Right lung (tissue), 5 donors: Measurements from ENCODE around the gene ADAM15. TPM values are rescaled to one million over a fixed set of nuclear protein-coding genes. Genes with fewer than 3 reads are reported as not detected.

ENCODE experiments used
- DNase-seq, 2 donors: peaks; one replicate each; pipeline ENCODE4 v3.0.0-alpha.2; 2013
- polyA plus RNA-seq, 5 donors: library from polyadenylated mRNA; unstranded; fragments of 120-200 nt; gene quantifications; one replicate each; pipeline versions ENCODE4 v1.2.1 to v1.2.3, GENCODE V29; 2013; ENCODE audit warnings: inconsistent platforms in 1 of 5, low replicate concordance in 1 of 5; ENCODE audit not compliant: insufficient read length in 5 of 5, insufficient read depth in 1 of 5

Gene ADAM15
- polyA plus RNA-seq, 5 donors = 50.0 to 103 (median 64.8) TPM

GRCh38 chr1:155024315-155024714 lies 26.8 kb upstream of the ADAM15 start:
- DNase-seq = no peak

GRCh38 chr1:155026154-155026553 lies 25.0 kb upstream of the ADAM15 start:
- no peak for DNase-seq

GRCh38 chr1:155026588-155026987 lies 24.5 kb upstream of the ADAM15 start:
- DNase-seq = no peak

- DNase-seq = no peak
These were observed 21.4 kb upstream of the ADAM15 start for GRCh38 chr1:155029513-155030242.

GRCh38 chr1:155030243-155030795 lies 20.8 kb upstream of the ADAM15 start:
- DNase-seq = no peak

GRCh38 chr1:155030899-155031298 lies 20.2 kb upstream of the ADAM15 start:
- no peak for DNase-seq

- no peak for DNase-seq
These were observed 18.2 kb upstream of the ADAM15 start for GRCh38 chr1:155032886-155033285.

- no peak for DNase-seq
These were observed 17.6 kb upstream of the ADAM15 start, which contains the start of the genes DCST1 and DCST2 for GRCh38 chr1:155033524-155033923. Gene DCST1, plus strand, starts transcription at chr1:155033824. Its CDS starts 213 bp downstream, at chr1:155034037. Gene DCST2, minus strand, starts transcription at chr1:155033781. Its CDS starts 80 bp downstream, at chr1:155033701.

GRCh38 chr1:155034318-155035208 lies 16.6 kb upstream of the ADAM15 start:
- DNase-seq = no peak

- no peak for DNase-seq
These were observed 15.2 kb upstream of the ADAM15 start for GRCh38 chr1:155035936-155036335.

GRCh38 chr1:155037043-155037442 lies 14.1 kb upstream of the ADAM15 start:
- no peak for DNase-seq

GRCh38 chr1:155037851-155038441 lies 13.2 kb upstream of the ADAM15 start:
- DNase-seq = no peak

- no peak for DNase-seq
These were observed 12.4 kb upstream of the ADAM15 start for GRCh38 chr1:155038602-155039307.

GRCh38 chr1:155039308-155039669 lies 11.8 kb upstream of the ADAM15 start:
- no peak for DNase-seq

- no peak for DNase-seq
These were observed 10.6 kb upstream of the ADAM15 start for GRCh38 chr1:155040358-155041093.

GRCh38 chr1:155042789-155043188 lies 8.3 kb upstream of the ADAM15 start:
- no peak for DNase-seq

- DNase-seq = no peak
These were observed 7.8 kb upstream of the ADAM15 start for GRCh38 chr1:155043301-155043702.

- no peak for DNase-seq
These were observed 7.3 kb upstream of the ADAM15 start for GRCh38 chr1:155043793-155044192.

- DNase-seq = no peak
These were observed 6.8 kb upstream of the ADAM15 start for GRCh38 chr1:155044365-155044764.

GRCh38 chr1:155044812-155045657 lies 6.1 kb upstream of the ADAM15 start:
- DNase-seq = peak in 1 of 2 donors; percentile 55
